Endometrial microvascular endothelial cells (primary cell): ENCODE results near the gene HBA1. TPM values are rescaled to one million over a fixed set of nuclear protein-coding genes. Genes with fewer than 3 reads are reported as not detected.
"Not testable (repeated sequence)": the region's sequence is repeated elsewhere in the genome, so short reads cannot be mapped to it uniquely, and the experiment has no call there.

ENCODE experiments used
- in situ Hi-C: cut with HindIII; loops from 2 replicates; pipeline ENCODE4 v1.10.0; 2017; ENCODE audit warnings: low sequenced_read_pairs, low pct_unique_long_range_greater_than_20kb; ENCODE audit errors: inconsistent ontology term
- total RNA-seq: library from RNA; depleted of rRNA; stranded (reverse); fragments of >200 nt; gene quantifications from one replicate; pipeline ENCODE4 v1.2.3, GENCODE V29; 2015; ENCODE audit errors: inconsistent ontology term

HBA1 gene
- total RNA-seq, 1 donor from 2014 or later: not detected

- in situ Hi-C loops: no loop called here
Observed at GRCh38 chr16:154217-155030, 22.1 kb upstream of the HBA1 start.

DNA sequence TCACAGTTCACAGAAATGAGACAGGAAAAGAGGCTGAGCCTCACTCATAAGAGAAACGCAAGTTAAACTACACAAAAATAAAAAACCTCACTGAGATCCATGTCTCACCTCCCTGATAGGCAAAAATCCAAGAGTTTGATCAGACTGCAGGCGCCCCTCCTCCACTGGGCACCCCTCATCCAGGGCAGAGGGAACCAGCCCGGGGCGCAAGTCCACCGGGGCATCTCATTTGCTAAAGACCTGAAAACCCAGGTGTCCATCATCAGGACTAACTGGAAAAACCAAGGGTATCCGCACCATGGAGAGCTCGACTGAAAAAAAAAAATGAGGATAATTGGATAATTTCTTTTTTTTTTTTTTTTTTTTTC lies 21.5 kb upstream of the HBA1 start:
- in situ Hi-C loops: no loop called here

GRCh38 chr16:159136-159849 lies 17.2 kb upstream of the HBA1 start:
- in situ Hi-C loops: no loop called here

GRCh38 chr16:160242-160641 lies 16.2 kb upstream of the HBA1 start:
- in situ Hi-C loops: not testable (repeated sequence)

DNA sequence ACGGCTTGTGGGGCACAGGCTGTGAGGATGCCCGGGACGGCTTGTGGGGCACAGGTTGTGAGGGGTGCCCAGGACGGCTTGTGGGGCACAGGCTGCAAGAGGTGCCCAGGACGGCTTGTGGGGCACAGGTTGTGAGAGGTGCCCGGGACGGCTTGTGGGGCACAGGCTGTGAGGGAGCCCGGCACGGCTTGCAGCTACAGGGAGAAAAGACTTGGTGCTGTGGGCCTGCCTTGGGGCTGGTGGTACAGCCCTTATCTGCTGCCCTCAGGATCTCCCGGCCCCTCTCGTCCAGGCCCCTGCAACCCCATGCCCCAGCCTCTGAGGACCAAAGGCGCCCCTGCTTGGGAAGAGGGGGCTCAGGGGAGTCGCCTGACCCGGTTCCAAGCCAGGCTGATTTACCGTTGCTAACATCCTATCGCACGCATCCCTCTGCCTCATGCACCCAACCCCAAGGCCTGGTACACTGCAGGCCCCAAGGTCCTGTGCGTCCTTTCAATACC lies 15.7 kb upstream of the HBA1 start:
- in situ Hi-C loops: no loop called here

DNA sequence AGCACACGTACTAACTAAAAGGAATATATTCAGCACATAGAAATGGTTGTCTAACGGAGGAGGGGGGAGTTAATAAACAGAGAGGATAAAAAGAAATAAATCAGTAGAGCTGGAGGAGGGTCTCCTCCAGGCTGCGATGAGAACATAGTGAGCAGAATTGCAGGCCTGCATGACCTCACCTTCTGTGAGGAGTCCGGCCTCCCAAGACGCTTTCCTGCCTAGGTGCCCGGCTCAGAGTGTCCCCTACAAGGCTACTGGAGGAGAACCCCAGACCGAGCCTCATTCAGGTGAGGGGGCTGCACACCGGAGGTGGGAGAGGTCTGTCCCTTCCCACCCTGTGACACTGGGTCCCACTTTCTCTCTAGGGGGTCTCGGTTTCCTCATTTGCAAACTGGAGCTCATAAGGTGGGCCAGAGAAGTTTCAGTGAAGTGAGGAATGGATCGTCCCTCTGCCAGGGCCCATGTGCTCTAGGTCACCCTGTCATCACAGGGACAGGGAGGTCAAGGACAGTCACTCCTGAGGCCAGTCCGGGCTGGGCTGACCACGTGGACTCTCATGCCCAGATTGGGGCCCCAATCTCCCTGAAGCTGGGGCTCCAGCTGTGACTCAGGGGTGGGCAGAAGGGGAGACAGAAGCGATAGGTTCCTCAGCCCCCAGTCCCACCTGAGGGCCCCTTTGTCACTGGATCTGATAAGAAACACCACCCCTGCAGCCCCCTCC lies 14.0 kb upstream of the HBA1 start:
- in situ Hi-C loops: no loop called here

GRCh38 chr16:163139-163538 lies 13.3 kb upstream of the HBA1 start:
- in situ Hi-C loops: not testable (repeated sequence)

- in situ Hi-C loops: not testable (repeated sequence)
Observed at GRCh38 chr16:163696-164095, 12.8 kb upstream of the HBA1 start.

DNA sequence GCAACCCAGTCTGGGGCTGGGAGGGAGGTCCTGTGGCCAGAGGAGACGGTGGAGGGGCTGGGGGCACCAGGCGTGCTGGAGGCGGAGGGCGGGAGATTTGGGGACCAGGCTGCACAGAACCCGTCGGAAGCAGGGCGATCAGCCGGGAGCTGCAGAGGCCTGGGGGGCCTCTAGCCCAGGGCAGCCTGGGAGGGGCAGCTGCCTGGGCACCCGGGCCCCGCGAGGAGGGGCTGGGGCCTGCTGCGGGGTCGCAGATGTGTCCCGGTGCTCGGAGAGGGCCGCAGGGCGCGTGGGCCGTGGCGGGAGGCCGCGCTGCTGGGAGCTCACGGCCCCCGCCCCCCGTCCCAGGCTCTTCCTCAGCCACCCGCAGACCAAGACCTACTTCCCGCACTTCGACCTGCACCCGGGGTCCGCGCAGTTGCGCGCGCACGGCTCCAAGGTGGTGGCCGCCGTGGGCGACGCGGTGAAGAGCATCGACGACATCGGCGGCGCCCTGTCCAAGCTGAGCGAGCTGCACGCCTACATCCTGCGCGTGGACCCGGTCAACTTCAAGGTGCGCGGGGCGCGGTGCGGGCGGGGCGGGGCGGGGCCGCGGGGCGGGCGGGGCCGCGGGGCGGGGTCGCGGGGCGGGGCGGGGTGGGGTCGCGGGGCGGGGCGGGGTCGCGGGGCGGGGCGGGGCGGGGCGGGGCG lies 12.2 kb upstream of the HBA1 start:
- in situ Hi-C loops: not testable (repeated sequence)

DNA sequence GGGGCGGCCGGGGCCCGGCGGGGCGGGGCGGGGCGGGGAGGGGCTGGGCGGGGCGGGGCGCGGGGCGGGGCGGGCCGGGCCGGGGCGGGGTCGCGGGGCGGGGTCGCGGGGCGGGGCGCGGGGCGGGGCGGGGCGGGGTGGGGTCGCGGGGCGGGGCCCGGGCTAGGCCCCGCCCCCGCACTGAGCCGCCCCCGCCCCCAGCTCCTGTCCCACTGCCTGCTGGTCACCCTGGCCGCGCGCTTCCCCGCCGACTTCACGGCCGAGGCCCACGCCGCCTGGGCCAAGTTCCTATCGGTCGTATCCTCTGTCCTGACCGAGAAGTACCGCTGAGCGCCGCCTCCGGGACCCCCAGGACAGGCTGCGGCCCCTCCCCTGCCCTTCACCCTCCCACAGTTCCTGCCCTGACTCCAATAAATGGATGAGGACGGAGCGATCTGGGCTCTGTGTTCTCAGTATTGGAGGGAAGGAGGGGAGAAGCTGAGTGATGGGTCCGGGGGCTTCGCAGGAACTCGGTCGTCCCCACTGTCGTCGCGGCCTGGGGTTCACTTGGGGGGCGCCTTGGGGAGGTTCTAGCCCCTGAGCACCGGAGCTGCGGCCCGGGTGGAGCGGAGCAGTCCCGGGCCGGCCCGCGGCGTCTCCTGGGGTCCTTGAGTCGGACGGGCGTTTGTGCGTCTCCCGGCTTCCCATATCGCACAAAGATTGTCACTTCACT lies 11.5 kb upstream of the HBA1 start:
- in situ Hi-C loops: no loop called here

DNA sequence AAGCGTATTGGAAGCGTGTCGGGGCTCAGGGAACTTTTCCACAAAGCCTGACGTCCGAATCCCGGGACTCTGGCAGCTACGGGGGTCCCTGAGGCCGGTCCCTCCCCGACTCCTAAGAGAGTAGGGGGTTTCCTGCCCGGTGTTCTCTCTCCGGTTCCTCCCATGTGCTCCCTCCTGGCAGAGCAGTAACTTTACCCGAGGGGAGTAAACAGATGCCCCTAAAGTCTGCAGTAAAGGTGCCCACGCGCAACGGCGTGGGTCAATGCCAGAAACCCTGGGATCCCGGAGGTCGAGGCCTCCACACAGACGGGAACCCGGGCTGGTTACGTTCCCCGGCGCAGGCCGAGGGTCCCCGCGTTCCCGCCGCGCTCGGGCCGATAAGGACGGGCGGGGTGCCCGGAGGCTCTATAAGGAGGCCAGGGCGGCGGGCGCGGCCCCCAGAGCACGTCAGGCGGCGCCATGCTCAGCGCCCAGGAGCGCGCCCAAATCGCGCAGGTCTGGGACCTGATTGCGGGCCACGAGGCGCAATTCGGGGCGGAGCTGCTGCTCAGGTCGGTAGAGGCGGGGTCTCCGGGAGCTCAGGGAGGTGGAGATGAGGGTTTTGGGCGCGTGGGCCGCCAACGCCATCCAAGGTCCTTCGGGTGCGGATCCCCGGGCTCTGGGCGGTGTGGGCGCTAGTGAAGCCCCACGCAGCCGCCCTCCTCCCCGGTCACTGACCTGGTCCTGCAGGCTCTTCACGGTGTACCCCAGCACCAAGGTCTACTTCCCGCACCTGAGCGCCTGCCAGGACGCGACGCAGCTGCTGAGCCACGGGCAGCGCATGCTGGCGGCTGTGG lies 10.7 kb upstream of the HBA1 start, which contains the start of gene HBM:
Gene HBM (plus strand): TSS at position 440 of the 836 bp plus-strand sequence. CDS start 20 bp downstream, at position 460.
- in situ Hi-C loops: no loop called here

- in situ Hi-C loops: no loop called here
Observed at GRCh38 chr16:166375-167121, 9.9 kb upstream of the HBA1 start.

GRCh38 chr16:167122-167690 lies 9.3 kb upstream of the HBA1 start:
- in situ Hi-C loops: no loop called here

DNA sequence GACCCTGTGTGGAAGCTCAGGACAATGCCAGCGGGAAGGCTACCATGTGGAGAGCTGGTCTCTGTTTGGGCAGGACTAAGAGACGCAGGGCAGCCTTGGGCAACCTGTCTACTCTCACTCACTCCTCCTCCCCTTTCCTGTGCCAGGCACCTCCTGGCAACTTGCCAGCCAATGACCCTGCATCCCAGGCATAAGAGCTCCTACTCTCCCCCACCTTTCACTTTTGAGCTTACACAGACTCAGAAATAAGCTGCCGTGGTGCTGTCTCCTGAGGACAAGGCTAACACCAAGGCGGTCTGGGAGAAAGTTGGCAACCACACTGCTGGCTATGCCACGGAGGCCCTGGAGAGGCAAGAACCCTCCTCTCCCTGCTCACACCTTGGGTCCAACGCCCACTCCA lies 8.1 kb upstream of the HBA1 start:
- in situ Hi-C loops: no loop called here

- in situ Hi-C loops: no loop called here
Observed at GRCh38 chr16:169014-169413, 7.5 kb upstream of the HBA1 start.

DNA sequence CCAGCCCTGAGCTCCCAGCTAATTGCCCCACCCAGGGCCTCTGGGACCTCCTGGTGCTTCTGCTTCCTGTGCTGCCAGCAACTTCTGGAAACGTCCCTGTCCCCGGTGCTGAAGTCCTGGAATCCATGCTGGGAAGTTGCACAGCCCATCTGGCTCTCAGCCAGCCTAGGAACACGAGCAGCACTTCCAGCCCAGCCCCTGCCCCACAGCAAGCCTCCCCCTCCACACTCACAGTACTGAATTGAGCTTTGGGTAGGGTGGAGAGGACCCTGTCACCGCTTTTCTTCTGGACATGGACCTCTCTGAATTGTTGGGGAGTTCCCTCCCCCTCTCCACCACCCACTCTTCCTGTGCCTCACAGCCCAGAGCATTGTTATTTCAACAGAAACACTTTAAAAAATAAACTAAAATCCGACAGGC lies 6.4 kb upstream of the HBA1 start:
- in situ Hi-C loops: not testable (repeated sequence)

DNA sequence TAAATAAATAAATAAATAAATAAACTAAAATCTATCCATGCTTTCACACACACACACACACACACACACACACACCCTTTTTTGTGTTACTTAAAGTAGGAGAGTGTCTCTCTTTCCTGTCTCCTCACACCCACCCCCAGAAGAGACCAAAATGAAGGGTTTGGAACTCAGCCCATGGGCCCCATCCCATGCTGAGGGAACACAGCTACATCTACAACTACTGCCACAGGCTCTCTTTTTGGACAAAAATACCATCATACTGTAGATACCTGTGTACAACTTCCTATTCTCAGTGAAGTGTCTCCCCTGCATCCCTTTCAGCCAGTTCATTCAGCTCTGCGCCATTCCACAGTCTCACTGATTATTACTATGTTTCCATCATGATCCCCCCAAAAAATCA lies 5.7 kb upstream of the HBA1 start:
- in situ Hi-C loops: no loop called here
